AG04449 (cell line): ENCODE data around the gene CD226.
"Not testable (repeated sequence)": the region's sequence is repeated elsewhere in the genome, so short reads cannot be mapped to it uniquely, and the experiment has no call there.

Experiments used
- CTCF ChIA-PET: fragments of 350-600 bp; formaldehyde crosslinking; extraction: SDS; loops from one replicate; lab custom pipeline; 2021; ENCODE audit warnings: antibody characterized with exemption; lab: Yijun Ruan, JAX
- POLR2A ChIA-PET: fragments of 400-600, 350-600 bp; formaldehyde crosslinking; extraction: SDS; loops from one replicate; lab custom pipeline; 2020; ENCODE audit warnings: antibody characterized with exemption, inconsistent platforms; lab: Yijun Ruan, JAX
- DNase-seq: peaks from one replicate; pipeline ENCODE4 v3.0.0-alpha.2; 2010; ENCODE audit warnings: low read depth, low spot score
- H3K4me3 ChIP-seq: 2 replicates; pipeline ENCODE4 v1.5.1; 2011; ENCODE audit warnings: low read depth, mild to moderate bottlenecking, control low read depth, low read length
- CTCF ChIP-seq: IDR thresholded peaks from one replicate; pipeline ENCODE4 v1.5.1; 2011; ENCODE audit warnings: mild to moderate bottlenecking, moderate library complexity, low read length, control low read depth, inconsistent platforms; ENCODE audit not compliant: insufficient read depth; ENCODE audit errors: missing control alignments

Gene CD226

DNA sequence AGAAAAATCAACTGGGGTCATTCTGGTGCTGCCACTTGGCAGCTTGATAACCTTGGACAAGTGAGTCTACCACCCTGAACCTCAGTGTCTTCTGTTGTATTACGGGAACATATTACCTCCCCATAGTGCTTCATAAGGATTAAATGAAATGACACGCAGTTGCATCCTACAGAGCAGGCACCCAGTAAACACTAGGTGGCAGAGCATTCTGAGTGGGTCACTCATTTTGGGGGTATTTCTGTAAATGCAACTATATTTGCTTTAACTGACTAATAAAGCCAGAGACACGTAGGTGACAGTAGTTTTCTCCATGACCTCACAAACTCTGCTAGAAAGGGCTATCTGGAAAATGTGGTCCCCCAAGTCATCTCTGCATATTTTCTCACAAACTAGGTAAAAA, 4.7 kb downstream of the CD226 start:
- H3K4me3 ChIP-seq = no peak overlapping the region
- CTCF ChIA-PET = no interaction called here
- DNase-seq = no peak
- POLR2A ChIA-PET = no interaction called here
- no peak for TF ChIP-seq CTCF

DNA sequence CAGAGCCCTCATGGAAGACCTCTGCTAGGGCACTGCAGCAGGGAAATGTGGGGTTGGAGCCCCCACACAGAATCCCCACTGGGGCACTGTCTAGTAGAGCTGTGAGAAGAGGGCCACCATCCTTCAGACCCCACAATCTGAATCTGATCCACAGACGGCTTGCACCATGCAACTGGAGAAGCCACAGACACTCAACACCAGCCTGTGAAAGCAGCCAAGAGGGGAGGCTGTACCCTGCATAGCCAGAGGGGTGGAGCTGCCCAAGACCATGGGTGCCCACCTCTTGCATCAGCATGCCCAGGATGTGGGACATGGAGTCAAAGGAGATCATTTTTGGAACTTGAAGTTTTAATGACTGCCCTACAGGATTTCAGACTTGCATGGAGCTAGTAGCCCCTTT, 6.5 kb downstream of the CD226 start:
- no peak for DNase-seq
- POLR2A ChIA-PET = no interaction called here
- CTCF ChIA-PET = no interaction called here
- H3K4me3 ChIP-seq = no peak overlapping the region
- no peak for TF ChIP-seq CTCF

DNA sequence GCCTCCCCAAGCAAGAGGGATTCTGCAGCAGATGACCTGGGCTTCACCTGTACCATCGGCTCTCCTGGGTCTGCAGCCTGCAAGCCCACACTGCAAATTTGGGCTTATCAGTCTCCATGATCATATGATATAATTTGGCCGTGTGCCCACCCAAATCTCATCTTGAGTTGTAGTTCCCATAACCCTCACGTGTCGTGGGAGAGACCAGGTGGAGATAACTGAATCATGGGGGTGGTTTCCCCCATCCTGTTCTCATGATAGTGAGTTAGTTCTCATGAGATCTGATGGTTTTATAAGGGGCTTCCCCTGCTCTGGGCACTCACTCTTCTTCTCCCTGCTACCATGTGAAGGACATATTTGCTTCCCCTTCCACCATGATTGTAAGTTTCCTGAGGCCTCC, 7.9 kb downstream of the CD226 start:
- POLR2A ChIA-PET, H3K4me3 ChIP-seq, DNase-seq, CTCF ChIA-PET: not testable (repeated sequence)

DNA sequence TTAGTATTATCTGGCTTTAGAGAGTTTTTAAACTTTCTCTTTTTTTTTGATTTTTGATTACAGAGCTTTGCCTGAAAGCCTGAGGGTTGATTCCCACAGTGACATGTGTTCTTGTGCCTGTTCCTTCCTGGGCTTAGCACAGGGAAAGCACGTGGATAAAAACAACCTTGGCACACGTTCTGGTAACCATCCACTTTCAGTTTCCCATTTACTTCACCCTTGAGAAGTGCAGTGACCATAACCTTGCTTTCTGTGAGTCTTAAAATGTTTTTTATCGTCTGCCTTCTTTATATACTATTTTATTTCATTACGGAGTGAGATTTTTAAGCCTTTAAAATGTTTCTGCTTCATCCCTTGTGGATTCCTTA, 11.5 kb downstream of the CD226 start:
- ChIA-PET POLR2A (no interaction called here), CTCF (no interaction called here)
- no peak for TF ChIP-seq CTCF
- no peak for DNase-seq
- no peak overlapping the region for H3K4me3 ChIP-seq

- H3K4me3 ChIP-seq = no peak overlapping the region
- DNase-seq = no peak
- no peak for TF ChIP-seq CTCF
- ChIA-PET POLR2A (no interaction called here), CTCF (interaction anchor here (1.1 to 1.2 kb wide), 2 partner anchors 9 to 151 kb away, joined by 3 to 4 read pairs; no protein-coding TSS in a partner anchor)
Observed at GRCh38 chr18:69935319-69936190, 12.1 kb downstream of the CD226 start.

GRCh38 chr18:69934601-69935265, 12.9 kb downstream of the CD226 start:
- DNase-seq = no peak
- CTCF ChIA-PET = interaction anchor here (0.6 to 1.2 kb wide), 3 partner anchors 10 to 152 kb away, joined by 3 to 4 read pairs (median 3); no protein-coding TSS in a partner anchor

More at GRCh38 chr18:69934601-69935265, 12.9 kb downstream of the CD226 start:
- POLR2A ChIA-PET = no interaction called here
- no peak for TF ChIP-seq CTCF
- no peak overlapping the region for H3K4me3 ChIP-seq
